GM20000 (cell line): ENCODE data around the gene INSC.

Experiments used
- DNase-seq: peaks from one replicate; pipeline ENCODE4 v3.0.0; 2012; ENCODE audit warnings: low spot score
- CTCF ChIP-seq: IDR thresholded peaks from 2 replicates; pipeline ENCODE4 v1.5.1; 2012; ENCODE audit warnings: mild to moderate bottlenecking, control low read depth; ENCODE audit errors: extremely low read depth, missing control alignments

Gene INSC

GRCh38 chr11:15293975-15294620 is 179.4 kb downstream of the INSC start:
- TF ChIP-seq CTCF = no peak
- DNase-seq = no peak

DNA sequence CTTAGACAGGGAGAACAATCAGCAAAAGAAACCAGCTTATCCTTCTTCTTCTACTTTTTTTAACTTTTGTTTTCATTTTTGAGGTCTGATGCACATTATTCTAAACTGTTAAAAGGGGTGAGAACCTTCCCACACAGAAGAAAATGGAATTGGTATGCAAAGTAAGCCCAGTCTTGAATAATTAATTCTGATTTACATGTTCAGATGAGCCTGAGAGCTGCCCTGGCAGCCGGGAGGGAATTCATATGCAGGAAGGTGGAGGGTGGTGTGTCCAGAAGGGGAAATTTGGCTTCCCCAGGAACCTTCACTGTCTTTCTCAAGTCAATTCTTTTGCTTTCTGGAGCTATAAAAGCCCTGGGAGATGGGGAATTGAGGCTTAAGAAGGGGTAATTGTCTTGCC is 181.0 kb downstream of the INSC start:
- DNase-seq = no peak
- TF ChIP-seq CTCF = no peak
